ENCODE data around the gene NSL1. TPM values are rescaled to one million over a fixed set of nuclear protein-coding genes. Genes with fewer than 3 reads are reported as not detected.

Gene NSL1
- polyA plus RNA-seq, 1 donor (not counting 4 experiments of a cell fraction or from before 2014, with no cell fraction given) = 25.5 TPM

GRCh38 chr1:212719633-212720032 lies 71.9 kb downstream of the NSL1 start:
- no peak overlapping the region for H2AFZ ChIP-seq (ENCODE audit: control insufficient read depth, low read length)
- no peaks in the 10 kb centered on the region for H3K79me2 ChIP-seq (ENCODE audit: control insufficient read depth, insufficient read depth, low read length)
- no peak for DNase-seq (ENCODE audit: low read depth, low spot score)
- TF ChIP-seq CTCF (optimal IDR thresholded peaks at IDR 0.05 in 1 of 3, IDR thresholded peaks at IDR 0.05 in 1 of 3, conservative IDR thresholded peaks at IDR 0.05 in 1 of 3; ENCODE audit: extremely low read depth in 1 of 3, insufficient read depth in 2 of 3, low read length in 3 of 3) (no peak), EZH2 (IDR thresholded peaks at IDR 0.05; ENCODE audit: low read length) (no peak)
- no peak overlapping the region for H3K27ac ChIP-seq (ENCODE audit: control insufficient read depth, insufficient read depth, low read length)
- FAIRE-seq = no peak
- no peaks in the 10 kb centered on the region for H3K36me3 ChIP-seq (ENCODE audit: control insufficient read depth in 2 of 2, extremely low read depth in 1 of 2, insufficient read depth in 2 of 2, low read length in 2 of 2)
- H3K4me1 ChIP-seq (ENCODE audit: control insufficient read depth, extremely low read depth, insufficient read depth, low read length) = peaks cover 12% of the 10 kb centered on the region
- H3K4me3 ChIP-seq (ENCODE audit: control insufficient read depth in 2 of 3, extremely low read depth in 1 of 3, insufficient read depth in 2 of 3, low read depth in 1 of 3, low read length in 3 of 3) = no peak overlapping the region
- no peaks in the 10 kb centered on the region for H4K20me1 ChIP-seq (ENCODE audit: control insufficient read depth, extremely low read depth, insufficient read depth, low read length)
- no peaks in the 10 kb centered on the region for H3K9me1 ChIP-seq (ENCODE audit: control insufficient read depth, extremely low read depth, insufficient read depth, low read length)
- H3K9ac ChIP-seq (ENCODE audit: control insufficient read depth, extremely low read depth, insufficient read depth, low read length) = no peak overlapping the region
- H3K9me3 ChIP-seq (ENCODE audit: control insufficient read depth, low read depth, low read length) = no peaks in the 10 kb centered on the region
- dilution Hi-C loops (cut with MboI; ENCODE audit: extremely low pct_ligation_motif_present, low sequenced_read_pairs) = no loop called here
- H3K4me2 ChIP-seq (ENCODE audit: control insufficient read depth, extremely low read depth, insufficient read depth, low read depth, low read length) = no peak overlapping the region
- no peaks in the 10 kb centered on the region for H3K27me3 ChIP-seq (ENCODE audit: control insufficient read depth, extremely low read depth, insufficient read depth, low read length)

- Histone ChIP-seq H3K4me1 (ENCODE audit: control insufficient read depth, extremely low read depth, insufficient read depth, low read length) (peaks cover 12% of the 10 kb centered on the region), H2AFZ (ENCODE audit: control insufficient read depth, low read length) (no peak overlapping the region), H3K9me3 (ENCODE audit: control insufficient read depth, low read depth, low read length) (no peaks in the 10 kb centered on the region), H3K4me3 (ENCODE audit: control insufficient read depth in 2 of 3, extremely low read depth in 1 of 3, insufficient read depth in 2 of 3, low read depth in 1 of 3, low read length in 3 of 3) (no peak overlapping the region), H3K27me3 (ENCODE audit: control insufficient read depth, extremely low read depth, insufficient read depth, low read length) (peaks cover 3% of the 10 kb centered on the region), H3K27ac (ENCODE audit: control insufficient read depth, insufficient read depth, low read length) (no peak overlapping the region), H3K9ac (ENCODE audit: control insufficient read depth, extremely low read depth, insufficient read depth, low read length) (no peak overlapping the region), H3K9me1 (ENCODE audit: control insufficient read depth, extremely low read depth, insufficient read depth, low read length) (no peaks in the 10 kb centered on the region), H3K4me2 (ENCODE audit: control insufficient read depth, extremely low read depth, insufficient read depth, low read depth, low read length) (no peak overlapping the region), H3K36me3 (ENCODE audit: control insufficient read depth in 2 of 2, extremely low read depth in 1 of 2, insufficient read depth in 2 of 2, low read length in 2 of 2) (no peaks in the 10 kb centered on the region), H3K79me2 (ENCODE audit: control insufficient read depth, insufficient read depth, low read length) (no peaks in the 10 kb centered on the region), H4K20me1 (ENCODE audit: control insufficient read depth, extremely low read depth, insufficient read depth, low read length) (no peaks in the 10 kb centered on the region)
- FAIRE-seq = no peak
- dilution Hi-C loops (cut with MboI; ENCODE audit: extremely low pct_ligation_motif_present, low sequenced_read_pairs) = no loop called here
- DNase-seq (ENCODE audit: low read depth, low spot score) = no peak
- TF ChIP-seq CTCF (optimal IDR thresholded peaks at IDR 0.05 in 1 of 3, IDR thresholded peaks at IDR 0.05 in 1 of 3, conservative IDR thresholded peaks at IDR 0.05 in 1 of 3; ENCODE audit: extremely low read depth in 1 of 3, insufficient read depth in 2 of 3, low read length in 3 of 3) = no peak
- no peak for TF ChIP-seq EZH2 (IDR thresholded peaks at IDR 0.05; ENCODE audit: low read length)
Observed at GRCh38 chr1:212718499-212718898, 73.1 kb downstream of the NSL1 start.

Measured in keratinocyte (primary cell).